ENCODE results near the gene ZNF530. TPM values are rescaled to one million over a fixed set of nuclear protein-coding genes. Genes with fewer than 3 reads are reported as not detected.

Gene ZNF530
- polyA plus RNA-seq, 3 donors = 0.94 to 1.9 (median 1.0) TPM

- WGBS, 3 donors = 97 to 98% (median 97%) methylated on average over 5 of the region's 5 CpGs
- no peak overlapping the region for H3K27ac ChIP-seq (ENCODE audit: low read depth, low read length)
Measured at GRCh38 chr19:57606931-57607330, 7.2 kb downstream of the ZNF530 start.

- 80 to 82% (median 80%) methylated on average over 4 of the region's 4 CpGs for WGBS, 3 donors
- H3K27ac ChIP-seq (ENCODE audit: low read depth, low read length) = no peak overlapping the region
Measured at GRCh38 chr19:57611113-57611512, 11.4 kb downstream of the ZNF530 start.

- 2% methylated on average over 61 to 64 of the region's 64 CpGs for WGBS, 3 donors
Measured at GRCh38 chr19:57613941-57614743, 14.5 kb downstream of the ZNF530 start, which contains the start of gene ZNF134. ZNF134 (plus strand) TSS chr19:57614242; CDS start chr19:57619469, 5,227 bp downstream.

GRCh38 chr19:57615346-57615745 is 15.7 kb downstream of the ZNF530 start:
- H3K27ac ChIP-seq (ENCODE audit: low read depth, low read length) = no peak overlapping the region
- WGBS, 3 donors = 99 to 100% (median 99%) methylated on average over 3 of the region's 3 CpGs

More at GRCh38 chr19:57613941-57614743, 14.5 kb downstream of the ZNF530 start, which contains the start of gene ZNF134:
- no peak within 1 kb of the TSS for H3K27ac ChIP-seq (ENCODE audit: low read depth, low read length)

GRCh38 chr19:57620673-57621348 is 21.1 kb downstream of the ZNF530 start:
- no peak overlapping the region for H3K27ac ChIP-seq (ENCODE audit: low read depth, low read length)
- 98 to 99% (median 98%) methylated on average over 10 of the region's 10 CpGs for WGBS, 3 donors

- no peak overlapping the region for H3K27ac ChIP-seq (ENCODE audit: low read depth, low read length)
Measured at GRCh38 chr19:57623091-57623490, 23.4 kb downstream of the ZNF530 start.

- 1 to 2% (median 1%) methylated on average over 56 to 59 of the region's 59 CpGs for WGBS, 3 donors
- no peak within 1 kb of the TSS for H3K27ac ChIP-seq (ENCODE audit: low read depth, low read length)
Measured at GRCh38 chr19:57632987-57633831, 33.5 kb downstream of the ZNF530 start, which contains the start of gene ZNF211. ZNF211 (plus strand) TSS chr19:57633168; CDS start chr19:57633347, 179 bp downstream.

- WGBS, 3 donors = 39 to 67% (median 53%) methylated on average over 6 of the region's 6 CpGs
- no peak overlapping the region for H3K27ac ChIP-seq (ENCODE audit: low read depth, low read length)
Measured at GRCh38 chr19:57633832-57634131, 34.1 kb downstream of the ZNF530 start.

- no peak overlapping the region for H3K27ac ChIP-seq (ENCODE audit: low read depth, low read length)
- WGBS, 3 donors = 95 to 99% (median 98%) methylated on average over 4 of the region's 4 CpGs
Measured at GRCh38 chr19:57637379-57637778, 37.7 kb downstream of the ZNF530 start.

- H3K27ac ChIP-seq (ENCODE audit: low read depth, low read length) = no peak overlapping the region
- 96 to 98% (median 97%) methylated on average over 4 of the region's 4 CpGs for WGBS, 3 donors
Measured at GRCh38 chr19:57641715-57642234, 42.1 kb downstream of the ZNF530 start.

- H3K27ac ChIP-seq (ENCODE audit: low read depth, low read length) = no peak overlapping the region
- 86 to 94% (median 93%) methylated on average over 4 of the region's 4 CpGs for WGBS, 3 donors
Measured at GRCh38 chr19:57642396-57643046, 42.8 kb downstream of the ZNF530 start.

GRCh38 chr19:57643734-57644133 is 44.0 kb downstream of the ZNF530 start:
- no peak overlapping the region for H3K27ac ChIP-seq (ENCODE audit: low read depth, low read length)

GRCh38 chr19:57648331-57649003 is 48.8 kb downstream of the ZNF530 start:
- WGBS, 3 donors = 60 to 65% (median 64%) methylated on average over 6 of the region's 6 CpGs
- no peak overlapping the region for H3K27ac ChIP-seq (ENCODE audit: low read depth, low read length)

- 30 to 51% (median 49%) methylated on average over 6 of the region's 6 CpGs for WGBS, 3 donors
- H3K27ac ChIP-seq (ENCODE audit: low read depth, low read length) = no peak overlapping the region
Measured at GRCh38 chr19:57651654-57651996, 51.9 kb downstream of the ZNF530 start.

- 72 to 86% (median 78%) methylated on average over 2 of the region's 2 CpGs for WGBS, 3 donors
- no peak overlapping the region for H3K27ac ChIP-seq (ENCODE audit: low read depth, low read length)
Measured at GRCh38 chr19:57653689-57654088, 54.0 kb downstream of the ZNF530 start.

- WGBS, 3 donors = 50 to 94% (median 92%) methylated on average over 1 of the region's 1 CpG
- no peak overlapping the region for H3K27ac ChIP-seq (ENCODE audit: low read depth, low read length)
Measured at GRCh38 chr19:57655443-57655842, 55.8 kb downstream of the ZNF530 start.

- no peak overlapping the region for H3K27ac ChIP-seq (ENCODE audit: low read depth, low read length)
- WGBS, 3 donors = 81 to 87% (median 85%) methylated on average over 1 of the region's 1 CpG
Measured at GRCh38 chr19:57656346-57656745, 56.7 kb downstream of the ZNF530 start.
